MM.1S (cell line): ENCODE results near the gene ACAD11.

Experiments
- EZH2 ChIP-seq: fragments of 300-600 bp; sonication (generic); optimal IDR thresholded peaks from 2 replicates; pipeline ENCODE3; 2017; ENCODE audit warnings: low read depth, mild to moderate bottlenecking, antibody characterized with exemption, low read length, mixed read lengths
- EZH2phosphoT487 ChIP-seq: fragments of 300-600 bp; sonication (generic); IDR thresholded peaks from 2 replicates; pipeline ENCODE4 v1.6.1; 2018; ENCODE audit warnings: antibody characterized with exemption, low read length
- TF ChIP-seq, protein P1 (sequence below): fragments of 300-600 bp; sonication (generic); IDR thresholded peaks from 2 replicates; pipeline ENCODE4 v1.5.1; 2016; ENCODE audit warnings: antibody characterized with exemption, low read length, mixed read lengths

DNA sequence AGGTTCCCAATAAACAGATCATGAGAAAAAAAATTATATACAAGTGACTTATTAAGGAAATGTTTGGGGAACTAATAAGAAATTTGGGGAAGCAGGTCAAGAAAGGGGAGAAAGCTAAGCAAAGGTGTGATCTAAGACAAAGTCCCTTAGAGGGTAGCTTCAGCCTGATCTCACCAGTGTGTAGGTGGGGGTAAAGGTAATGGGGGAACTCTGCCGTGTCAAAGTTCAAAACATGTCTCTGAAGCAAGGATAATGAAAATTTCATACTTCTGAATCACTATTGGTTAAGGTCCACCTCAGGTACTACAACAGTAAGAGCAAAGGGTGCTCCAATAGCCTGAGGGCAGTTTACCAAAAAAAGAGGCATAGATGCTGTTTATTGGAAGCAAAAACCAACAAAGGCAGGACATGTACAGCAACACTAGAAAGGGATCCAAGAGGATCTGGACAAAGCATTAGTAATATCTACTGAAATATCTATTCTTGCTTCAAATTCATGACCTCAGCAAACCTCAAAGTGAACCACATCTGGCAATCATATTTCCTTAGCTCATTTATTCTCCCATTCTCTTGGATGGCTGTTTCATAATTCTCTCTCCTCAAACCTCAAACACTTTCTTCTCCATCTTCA is 6.9 kb downstream of the ACAD11 start:
- TF ChIP-seq EZH2phosphoT487 (no peak), EZH2 (no peak)
- TF ChIP-seq, protein P1, sequence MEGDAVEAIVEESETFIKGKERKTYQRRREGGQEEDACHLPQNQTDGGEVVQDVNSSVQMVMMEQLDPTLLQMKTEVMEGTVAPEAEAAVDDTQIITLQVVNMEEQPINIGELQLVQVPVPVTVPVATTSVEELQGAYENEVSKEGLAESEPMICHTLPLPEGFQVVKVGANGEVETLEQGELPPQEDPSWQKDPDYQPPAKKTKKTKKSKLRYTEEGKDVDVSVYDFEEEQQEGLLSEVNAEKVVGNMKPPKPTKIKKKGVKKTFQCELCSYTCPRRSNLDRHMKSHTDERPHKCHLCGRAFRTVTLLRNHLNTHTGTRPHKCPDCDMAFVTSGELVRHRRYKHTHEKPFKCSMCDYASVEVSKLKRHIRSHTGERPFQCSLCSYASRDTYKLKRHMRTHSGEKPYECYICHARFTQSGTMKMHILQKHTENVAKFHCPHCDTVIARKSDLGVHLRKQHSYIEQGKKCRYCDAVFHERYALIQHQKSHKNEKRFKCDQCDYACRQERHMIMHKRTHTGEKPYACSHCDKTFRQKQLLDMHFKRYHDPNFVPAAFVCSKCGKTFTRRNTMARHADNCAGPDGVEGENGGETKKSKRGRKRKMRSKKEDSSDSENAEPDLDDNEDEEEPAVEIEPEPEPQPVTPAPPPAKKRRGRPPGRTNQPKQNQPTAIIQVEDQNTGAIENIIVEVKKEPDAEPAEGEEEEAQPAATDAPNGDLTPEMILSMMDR: no peak
